ENCODE results near the gene CAMTA1. TPM values are rescaled to one million over a fixed set of nuclear protein-coding genes. Genes with fewer than 3 reads are reported as not detected.
A peak's percentile ranks its signal among the peaks of the same experiment; 100 is the strongest.

Gene CAMTA1
- total and polyA plus RNA-seq, 9 of the 15 experiments (the other 6 are each of a cell fraction or from before 2014, with no cell fraction given): 43.9 to 161 (median 65.9) TPM

DNA sequence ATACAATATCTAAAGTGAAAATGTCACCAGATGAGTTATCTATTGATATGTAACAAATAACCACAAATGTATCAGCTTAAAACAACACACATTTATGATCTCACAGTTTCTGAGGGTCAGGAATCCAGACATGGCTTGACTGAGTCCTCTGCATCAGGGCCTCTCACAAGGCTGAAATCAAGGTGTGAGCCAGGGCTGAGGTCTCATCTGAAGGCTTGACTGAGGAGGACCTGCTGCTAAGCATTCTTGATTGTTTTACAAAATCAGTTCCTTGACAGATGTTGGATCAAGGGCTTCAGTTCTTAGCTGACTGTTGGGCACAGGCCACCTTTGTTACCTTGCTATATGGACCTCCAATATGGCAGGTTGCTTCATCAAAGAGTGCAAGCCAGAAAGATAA lies 483.7 kb downstream of the CAMTA1 start:
- no peaks in the 10 kb centered on the region for H3K9me3 ChIP-seq (replicated peaks; ENCODE audit: control insufficient read depth, insufficient read depth, low read depth, low read length)
- H3K9ac ChIP-seq (ENCODE audit: insufficient read depth in 1 of 2, low read depth in 2 of 2, low read length in 2 of 2): no peak overlapping the region
- H3K27me3 ChIP-seq (ENCODE audit: control insufficient read depth in 2 of 2, insufficient read depth in 2 of 2, low read length in 2 of 2): peaks cover 2 to 3% of the 10 kb centered on the region in 2 experiments; a peak in 1 of 5 replicates
- TF ChIP-seq ERF (CRISPR knock-in tag; IDR thresholded peaks at IDR 0.05): no peak
- TF ChIP-seq KLF6 (CRISPR knock-in tag; IDR thresholded peaks at IDR 0.05; ENCODE audit: borderline replicate concordance): no peak
- no peak for TF ChIP-seq TFAM (CRISPR knock-in tag; conservative IDR thresholded peaks at IDR 0.05)
- TF ChIP-seq TAF1 (IDR thresholded peaks at IDR 0.05; ENCODE audit: control insufficient read depth, extremely low read depth, insufficient read depth, low read length, severe bottlenecking): no peak
- no peak for TF ChIP-seq ZC3H8 (IDR thresholded peaks at IDR 0.05)
- TF ChIP-seq GTF2A2 (tag; IDR thresholded peaks at IDR 0.05): no peak
- TF ChIP-seq ZNF584 (CRISPR knock-in tag; IDR thresholded peaks at IDR 0.05; ENCODE audit: low read depth): no peak
- no peak for TF ChIP-seq LARP7 (IDR thresholded peaks at IDR 0.05)
- TF ChIP-seq CAMTA2 (CRISPR knock-in tag; conservative IDR thresholded peaks at IDR 0.05): no peak
- TF ChIP-seq ATF3 (IDR thresholded peaks at IDR 0.05): no peak
- no peak for TF ChIP-seq ATF3 (CRISPR knock-in tag; conservative IDR thresholded peaks at IDR 0.05)
- no peak for TF ChIP-seq MEF2A (IDR thresholded peaks at IDR 0.05; ENCODE audit: control insufficient read depth, low read depth, low read length)
- TF ChIP-seq, protein P1, sequence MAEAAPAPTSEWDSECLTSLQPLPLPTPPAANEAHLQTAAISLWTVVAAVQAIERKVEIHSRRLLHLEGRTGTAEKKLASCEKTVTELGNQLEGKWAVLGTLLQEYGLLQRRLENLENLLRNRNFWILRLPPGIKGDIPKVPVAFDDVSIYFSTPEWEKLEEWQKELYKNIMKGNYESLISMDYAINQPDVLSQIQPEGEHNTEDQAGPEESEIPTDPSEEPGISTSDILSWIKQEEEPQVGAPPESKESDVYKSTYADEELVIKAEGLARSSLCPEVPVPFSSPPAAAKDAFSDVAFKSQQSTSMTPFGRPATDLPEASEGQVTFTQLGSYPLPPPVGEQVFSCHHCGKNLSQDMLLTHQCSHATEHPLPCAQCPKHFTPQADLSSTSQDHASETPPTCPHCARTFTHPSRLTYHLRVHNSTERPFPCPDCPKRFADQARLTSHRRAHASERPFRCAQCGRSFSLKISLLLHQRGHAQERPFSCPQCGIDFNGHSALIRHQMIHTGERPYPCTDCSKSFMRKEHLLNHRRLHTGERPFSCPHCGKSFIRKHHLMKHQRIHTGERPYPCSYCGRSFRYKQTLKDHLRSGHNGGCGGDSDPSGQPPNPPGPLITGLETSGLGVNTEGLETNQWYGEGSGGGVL (CRISPR knock-in tag; IDR thresholded peaks at IDR 0.05): no peak
- no peak for TF ChIP-seq SRSF9 (IDR thresholded peaks at IDR 0.05; ENCODE audit: borderline replicate concordance, low read depth, low read length)
- no peak for TF ChIP-seq GABPA (tag; conservative IDR thresholded peaks at IDR 0.05; ENCODE audit: low read depth)
- no peak for TF ChIP-seq POLR3G (IDR thresholded peaks at IDR 0.05; ENCODE audit: extremely low read depth, insufficient read length, insufficient replicate concordance)
- intact Hi-C loops (cut with micrococcal nuclease) (no loop called here), in situ Hi-C loops (cut with MboI) (no loop called here)
- no peak overlapping the region for H3K27ac ChIP-seq (ENCODE audit: extremely low read depth, low read depth, low read length)
- no peak overlapping the region for H3K4me2 ChIP-seq (ENCODE audit: insufficient read depth, low read length)
- H3K9me1 ChIP-seq (ENCODE audit: control insufficient read depth, insufficient read depth, low read length): no peaks in the 10 kb centered on the region
- no peaks in the 10 kb centered on the region for H3K4me1 ChIP-seq (replicated peaks in 1 of 2; ENCODE audit: control insufficient read depth in 2 of 2, insufficient read depth in 2 of 2, low read length in 2 of 2)
- H3K36me3 ChIP-seq (ENCODE audit: control insufficient read depth, insufficient read depth, low read length): no peaks in the 10 kb centered on the region
- no peaks in the 10 kb centered on the region for H3K79me2 ChIP-seq (ENCODE audit: control insufficient read depth, insufficient read depth, low read length)
- no peak for ATAC-seq
- DNase-seq (ENCODE audit: extremely low read depth in 1 of 4, low spot score in 3 of 4): no peak
- no peak overlapping the region for H3K4me3 ChIP-seq
- CTCF ChIA-PET (ENCODE audit: low intra/inter-chr PET ratio): no interaction called here
- no peaks in the 10 kb centered on the region for H4K20me1 ChIP-seq (replicated peaks; ENCODE audit: control insufficient read depth, insufficient read depth, low read length)
- no peak overlapping the region for H2AFZ ChIP-seq (ENCODE audit: low read depth, low read length)
- BruUV-seq (replicated peaks): no TSS peak
- POLR2A ChIA-PET: no interaction called here
- FAIRE-seq: peak; percentile 48
